Spinal cord (tissue), 10 donors: Measurements from ENCODE around the gene PI3. TPM values are rescaled to one million over a fixed set of nuclear protein-coding genes. Genes with fewer than 3 reads are reported as not detected.
A peak's percentile ranks its signal among the peaks of the same experiment; 100 is the strongest.

ENCODE experiments used
- DNase-seq, 6 donors: peaks; one replicate each; pipeline versions ENCODE4 v3.0.0 to v3.0.0-alpha.2; 2013 to 2015; ENCODE audit warnings: low spot score in 6 of 6, low read depth in 4 of 6
- H3K27ac ChIP-seq: one replicate; pipeline ENCODE4 v1.5.1; 2013; ENCODE audit warnings: low read depth, low read length, control low read depth
- H3K27me3 ChIP-seq: one replicate; pipeline ENCODE4 v1.6.1; 2013; ENCODE audit warnings: low read length; ENCODE audit not compliant: control insufficient read depth, insufficient read depth
- H3K36me3 ChIP-seq: one replicate; pipeline ENCODE4 v1.6.1; 2013; ENCODE audit warnings: low read length; ENCODE audit not compliant: control insufficient read depth, insufficient read depth
- H3K4me1 ChIP-seq: one replicate; pipeline ENCODE4 v1.6.1; 2013; ENCODE audit warnings: low read length; ENCODE audit not compliant: control insufficient read depth, insufficient read depth
- H3K4me3 ChIP-seq: one replicate; pipeline ENCODE4 v1.5.1; 2013; ENCODE audit warnings: low read depth, low read length, control low read depth
- H3K9me3 ChIP-seq: one replicate; pipeline ENCODE4 v1.6.1; 2013; ENCODE audit warnings: low read length; ENCODE audit not compliant: control insufficient read depth, insufficient read depth
- WGBS: methylation state at CpG from one replicate; pipeline ENCODE4 v1.1.5; 2013; ENCODE audit warnings: missing lambda C conversion rate; ENCODE audit not compliant: insufficient coverage; 5-methylcytosine and 5-hydroxymethylcytosine counted together
- polyA plus RNA-seq, 2 donors: library from polyadenylated mRNA; unstranded; fragments of 120-200 nt; gene quantifications; one replicate each; pipeline ENCODE4 v1.2.1, GENCODE V29; 2013; ENCODE audit not compliant: insufficient read length in 2 of 2
- total RNA-seq, 2 donors: library from RNA; depleted of rRNA in 1 of 2; stranded (reverse); fragments of 120-200 nt in 1 of 2; fragments of >200 nt in 1 of 2; gene quantifications; one replicate each; pipeline versions ENCODE4 v1.2.3 to v1.2.4, GENCODE V29; 2013 to 2014
- donor health status: healthy.

Gene PI3
- total and polyA plus RNA-seq, 4 donors: not detected

DNA sequence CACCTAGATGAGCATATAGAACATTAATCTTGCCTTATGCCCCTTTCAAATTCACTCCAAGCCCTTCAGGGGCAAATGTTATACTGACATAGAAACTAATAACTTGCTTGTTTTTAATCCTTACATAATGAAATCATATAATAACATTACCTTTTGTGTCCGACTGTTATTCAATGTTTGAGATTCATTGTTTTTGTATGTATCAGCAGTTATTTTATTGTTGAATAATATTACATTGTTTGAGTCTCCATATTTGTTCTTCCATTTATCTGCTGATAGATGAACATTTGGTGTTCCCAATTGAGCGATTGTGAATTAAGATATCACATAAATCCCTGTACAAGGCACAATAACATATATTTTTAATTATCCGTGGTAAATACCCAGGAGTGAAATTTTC lies 38.1 kb downstream of the PI3 start:
- H3K27ac ChIP-seq: no peak overlapping the region
- no peaks in the 10 kb centered on the region for H3K36me3 ChIP-seq
- peak in 1 of 6 donors; percentile 35 for DNase-seq
- no peaks in the 10 kb centered on the region for H3K27me3 ChIP-seq
- H3K4me3 ChIP-seq: no peak overlapping the region
- H3K4me1 ChIP-seq: no peaks in the 10 kb centered on the region
- no CpG with 5 or more reads among the region's 3 CpGs for WGBS
- no peaks in the 10 kb centered on the region for H3K9me3 ChIP-seq

DNA sequence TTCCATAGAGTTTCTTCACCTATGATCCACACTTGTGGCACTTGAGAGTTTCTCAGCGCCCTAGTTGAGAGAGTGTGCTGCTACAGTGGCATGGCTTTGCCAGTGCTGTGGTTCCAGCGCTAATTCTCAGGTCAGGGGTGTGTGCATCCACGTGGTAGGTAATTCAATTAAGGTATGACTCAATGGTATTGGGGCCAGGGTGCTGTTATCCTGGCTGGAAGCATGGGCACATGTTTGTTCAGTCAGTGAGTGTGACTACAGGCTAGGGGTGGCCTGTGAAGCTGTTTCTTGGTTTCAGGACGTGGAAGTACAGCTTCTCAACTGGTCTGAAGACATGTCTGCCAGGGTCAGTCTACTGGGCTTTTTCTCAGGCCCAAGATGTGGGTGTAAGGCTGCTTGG lies 43.4 kb downstream of the PI3 start:
- 87% methylated on average over 4 of the region's 4 CpGs for WGBS
- no peak for DNase-seq
- Histone ChIP-seq H3K27me3 (no peaks in the 10 kb centered on the region), H3K9me3 (no peaks in the 10 kb centered on the region), H3K36me3 (no peaks in the 10 kb centered on the region), H3K4me3 (no peak overlapping the region), H3K27ac (no peak overlapping the region), H3K4me1 (no peaks in the 10 kb centered on the region)

DNA sequence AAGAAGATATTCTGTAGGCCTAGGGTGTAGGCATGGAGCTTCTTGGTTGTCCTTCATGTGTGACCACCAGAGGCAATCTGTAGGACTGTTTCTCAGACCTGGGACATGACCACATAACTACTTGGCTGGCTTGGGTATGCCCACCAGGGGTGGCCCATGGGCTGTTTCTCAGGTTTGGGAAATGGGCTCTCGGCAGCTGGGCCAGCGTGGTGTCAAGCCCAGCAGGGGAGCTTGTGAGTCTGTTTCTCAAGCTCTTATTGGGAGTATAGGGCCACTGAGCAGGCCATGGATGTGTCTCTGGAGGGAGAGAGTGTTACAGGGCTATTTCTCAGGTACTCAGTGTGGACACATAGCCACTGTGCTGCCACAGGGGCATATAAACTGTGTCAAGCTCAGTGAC lies 43.9 kb downstream of the PI3 start:
- Histone ChIP-seq H3K36me3 (no peaks in the 10 kb centered on the region), H3K27me3 (no peaks in the 10 kb centered on the region), H3K27ac (no peak overlapping the region), H3K4me1 (no peaks in the 10 kb centered on the region), H3K9me3 (no peaks in the 10 kb centered on the region), H3K4me3 (no peak overlapping the region)
- DNase-seq: no peak
- WGBS: 88% methylated on average over 2 of the region's 2 CpGs

DNA sequence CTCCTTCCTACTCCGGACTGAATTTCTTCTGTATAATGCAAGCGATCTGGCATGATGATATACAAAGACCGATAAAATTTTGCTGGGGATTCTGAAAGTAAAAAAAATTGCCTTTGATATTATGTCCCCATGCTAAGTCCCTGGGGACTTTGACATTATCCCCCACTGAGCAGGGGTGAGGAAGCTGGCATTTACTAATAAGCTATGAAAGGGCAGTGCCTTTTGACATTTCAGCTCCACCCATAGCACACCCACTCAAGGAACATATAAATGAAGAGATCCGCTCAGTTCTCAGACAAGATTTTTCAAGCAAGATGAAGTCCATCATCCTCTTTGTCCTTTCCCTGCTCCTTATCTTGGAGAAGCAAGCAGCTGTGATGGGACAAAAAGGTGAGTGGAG lies 46.4 kb downstream of the PI3 start, which contains the start of gene SEMG2:
SEMG2 (plus strand) TSS at position 298 of the 400 bp plus-strand sequence; CDS start at position 315, 17 bp downstream.
- Histone ChIP-seq H3K9me3 (no peaks in the 10 kb centered on the region), H3K27me3 (no peaks in the 10 kb centered on the region), H3K36me3 (no peaks in the 10 kb centered on the region), H3K27ac (no peak within 1 kb of the TSS), H3K4me1 (no peaks in the 10 kb centered on the region), H3K4me3 (no peak within 1 kb of the TSS)
- no peak for DNase-seq
- WGBS: 100% methylated on average over 1 of the region's 4 CpGs

DNA sequence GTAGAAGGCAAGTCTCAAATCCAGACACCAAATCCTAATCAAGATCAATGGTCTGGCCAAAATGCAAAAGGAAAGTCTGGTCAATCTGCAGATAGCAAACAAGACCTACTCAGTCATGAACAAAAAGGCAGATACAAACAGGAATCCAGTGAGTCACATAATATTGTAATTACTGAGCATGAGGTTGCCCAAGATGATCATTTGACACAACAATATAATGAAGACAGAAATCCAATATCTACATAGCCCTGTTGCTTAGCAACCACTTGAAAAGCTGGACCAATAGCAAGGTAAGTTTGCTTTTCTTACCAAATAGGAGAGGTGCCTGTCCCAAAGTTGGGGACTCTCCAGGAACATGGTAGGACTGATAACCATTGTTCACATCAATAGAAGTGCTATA lies 48.4 kb downstream of the PI3 start:
- Histone ChIP-seq H3K36me3 (no peaks in the 10 kb centered on the region), H3K9me3 (no peaks in the 10 kb centered on the region), H3K27ac (no peak overlapping the region), H3K27me3 (no peaks in the 10 kb centered on the region), H3K4me3 (no peak overlapping the region), H3K4me1 (no peaks in the 10 kb centered on the region)
- peak in 2 of 6 donors; percentile 2 to 76 for DNase-seq

Other genes starting within 250 kb of the PI3 start
- gene TOMM34, start 214.5 kb upstream of the PI3 start, total RNA-seq: 10 to 100 TPM; 10.8 to 23.9 TPM
- 10 to 100 TPM; 27.9 to 28.5 TPM for gene TOMM34, start 214.5 kb upstream of the PI3 start, polyA plus RNA-seq
- 10 to 100 TPM; 20.7 to 36.5 TPM for gene STK4, start 208.4 kb upstream of the PI3 start, total RNA-seq
- 10 to 100 TPM; 13.5 to 15.3 TPM for gene STK4, start 208.4 kb upstream of the PI3 start, polyA plus RNA-seq
- 1 to 10 TPM; 4.0 to 6.4 TPM for gene KCNS1, start 73.8 kb upstream of the PI3 start, total RNA-seq
- gene KCNS1, start 73.8 kb upstream of the PI3 start, polyA plus RNA-seq: 1 to 10 TPM; 7.0 to 7.9 TPM
- under 1 TPM in 1 of 2 donors, not detected in 1; 0.28 TPM for gene WFDC5, start 59.7 kb upstream of the PI3 start, total RNA-seq
- under 1 TPM; 0.33 to 0.57 TPM for gene WFDC5, start 59.7 kb upstream of the PI3 start, polyA plus RNA-seq
- gene WFDC12, start 50.4 kb upstream of the PI3 start, total RNA-seq: not detected
- gene WFDC12, start 50.4 kb upstream of the PI3 start, polyA plus RNA-seq: not detected
- gene SEMG1, start 32.1 kb downstream of the PI3 start, total RNA-seq: not detected
- not detected for gene SEMG1, start 32.1 kb downstream of the PI3 start, polyA plus RNA-seq
- not detected for gene SEMG2, start 46.5 kb downstream of the PI3 start, total RNA-seq
- gene SEMG2, start 46.5 kb downstream of the PI3 start, polyA plus RNA-seq: not detected
- gene SLPI, start 79.7 kb downstream of the PI3 start, total RNA-seq: 10 to 100 TPM; 10.2 to 15.5 TPM
- 1 to 10 TPM; 5.2 to 8.7 TPM for gene SLPI, start 79.7 kb downstream of the PI3 start, polyA plus RNA-seq
- under 1 TPM; 0.11 to 0.20 TPM for gene RBPJL, start 131.9 kb downstream of the PI3 start, total RNA-seq
- gene RBPJL, start 131.9 kb downstream of the PI3 start, polyA plus RNA-seq: under 1 TPM; 0.53 to 0.59 TPM
- gene MATN4, start 133.4 kb downstream of the PI3 start, total RNA-seq: 10 to 100 TPM; 13.0 to 21.2 TPM
- gene MATN4, start 133.4 kb downstream of the PI3 start, polyA plus RNA-seq: 1 to 10 TPM; 3.6 to 9.9 TPM
- gene SDC4, start 173.5 kb downstream of the PI3 start, total RNA-seq: 10 to 100 TPM; 12.8 to 25.5 TPM
- gene SDC4, start 173.5 kb downstream of the PI3 start, polyA plus RNA-seq: 10 to 100 TPM in 1 of 2 donors, 1 to 10 TPM in 1; 5.6 to 10.6 TPM
- 10 to 100 TPM; 19.1 to 25.1 TPM for gene SYS1, start 188.3 kb downstream of the PI3 start, total RNA-seq
- gene SYS1, start 188.3 kb downstream of the PI3 start, polyA plus RNA-seq: 10 to 100 TPM; 30.1 to 32.8 TPM
- under 1 TPM; 0.39 to 0.69 TPM for gene TP53TG5, start 203.4 kb downstream of the PI3 start, total RNA-seq
- gene TP53TG5, start 203.4 kb downstream of the PI3 start, polyA plus RNA-seq: 1 to 10 TPM; 1.7 to 3.9 TPM
- gene DBNDD2, start 233.4 kb downstream of the PI3 start, total RNA-seq: 10 to 100 TPM; 22.7 to 31.5 TPM
- 10 to 100 TPM; 68.7 to 69.3 TPM for gene DBNDD2, start 233.4 kb downstream of the PI3 start, polyA plus RNA-seq
- 10 to 100 TPM; 22.1 to 87.6 TPM for gene PIGT, start 241.2 kb downstream of the PI3 start, total RNA-seq
- gene PIGT, start 241.2 kb downstream of the PI3 start, polyA plus RNA-seq: 10 to 100 TPM; 75.4 to 98.4 TPM